SK-N-MC (cell line): ENCODE measurements around the gene NR1H2.

Experiments used
- EZH2 ChIP-seq: fragments of 200-600 bp; sonication (generic); IDR thresholded peaks from one replicate; pipeline ENCODE4 v1.6.1; 2017; ENCODE audit warnings: antibody characterized with exemption
- POLR2AphosphoS5 ChIP-seq: IDR thresholded peaks from 2 replicates; pipeline ENCODE4 v1.6.1; 2012; ENCODE audit warnings: mild to moderate bottlenecking, low read depth, low read length, borderline replicate concordance

DNA sequence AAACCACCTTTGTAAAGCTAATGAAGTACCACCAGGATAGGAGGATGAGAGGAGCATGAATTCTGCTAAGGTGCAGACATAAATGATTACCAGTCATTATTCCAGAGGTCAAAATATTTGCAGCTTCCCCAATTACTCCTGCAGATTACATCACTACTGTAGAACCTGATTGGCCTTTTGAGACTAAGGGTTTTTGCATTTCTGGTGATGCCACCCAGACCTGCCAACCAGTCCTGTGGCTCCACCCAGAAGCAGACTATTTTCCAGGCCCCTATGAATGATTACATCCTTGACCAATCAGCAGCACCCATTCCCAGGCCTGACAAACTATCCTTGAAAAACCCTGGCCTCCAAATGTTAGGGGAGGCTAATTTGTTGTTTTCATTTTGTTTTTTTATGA is 35.9 kb upstream of the NR1H2 start:
- no peak for TF ChIP-seq POLR2AphosphoS5
- TF ChIP-seq EZH2 = no peak
